Kidney (tissue), 14 donors: ENCODE measurements around the gene MRPL1. TPM values are rescaled to one million over a fixed set of nuclear protein-coding genes. Genes with fewer than 3 reads are reported as not detected.

ENCODE experiments used
- DNase-seq, 5 donors: peaks; one replicate each; pipeline ENCODE4 v3.0.0-alpha.2; 2013 to 2020
- FAIRE-seq: peaks from 2 replicates; lab custom pipeline; 2012; peaks lifted over from hg19 to GRCh38; lab: Jason Lieb, UNC
- H3K27ac ChIP-seq, 2 donors: one replicate each; pipeline ENCODE4 v1.7.0; 2013; ENCODE audit warnings: low read depth in 2 of 2, low read length in 2 of 2, inconsistent platforms in 1 of 2
- H3K27me3 ChIP-seq: one replicate; pipeline ENCODE4 v1.7.1; 2013; ENCODE audit warnings: low read length, inconsistent platforms; ENCODE audit not compliant: control insufficient read depth, insufficient read depth
- H3K36me3 ChIP-seq, 3 donors: one replicate each; pipeline versions ENCODE4 v1.7.0 to v1.7.1; 2013; ENCODE audit warnings: low read length in 3 of 3, control low read depth in 1 of 3, inconsistent platforms in 1 of 3; ENCODE audit not compliant: insufficient read depth in 3 of 3, control insufficient read depth in 2 of 3
- H3K4me1 ChIP-seq, 3 donors: one replicate each; pipeline versions ENCODE4 v1.7.0 to v1.7.1; 2013; ENCODE audit warnings: low read length in 3 of 3, inconsistent platforms in 1 of 3, low read depth in 1 of 3; ENCODE audit not compliant: control insufficient read depth in 2 of 3, insufficient read depth in 2 of 3
- H3K4me3 ChIP-seq, 3 donors: one replicate each; pipeline versions ENCODE4 v1.7.0 to v1.8.1; 2013; ENCODE audit warnings: low read length in 3 of 3, control low read depth in 1 of 3, inconsistent platforms in 1 of 3
- H3K9ac ChIP-seq, 3 donors: one replicate each; pipeline versions ENCODE4 v1.7.0 to v1.7.1; 2013; ENCODE audit warnings: low read length in 3 of 3, control low read depth in 1 of 3, inconsistent platforms in 1 of 3
- H3K9me3 ChIP-seq, 3 donors: one replicate each; pipeline versions ENCODE4 v1.7.0 to v1.7.1; 2013; ENCODE audit warnings: low read length in 3 of 3, control low read depth in 1 of 3, inconsistent platforms in 1 of 3; ENCODE audit not compliant: control insufficient read depth in 2 of 3, insufficient read depth in 1 of 3
- CTCF ChIP-seq: IDR thresholded peaks from 3 replicates; pipeline ENCODE4 v1.5.1; 2012; ENCODE audit warnings: mild to moderate bottlenecking, moderate library complexity, borderline replicate concordance; ENCODE audit not compliant: insufficient read depth; ENCODE audit errors: extremely low read depth
- intact Hi-C: fragments of 100-400 bp; cut with DNase I; formaldehyde crosslinking; loops from one replicate; pipeline ENCODE4 v1.11.1; 2022
- polyA plus RNA-seq: library from polyadenylated mRNA; stranded (reverse); fragments of 350-450 nt; fragmentation: Illumina TruSeq; extraction: RNeasy Lipid Tissue Mini Kit (QIAGEN cat#74804); gene quantifications from one replicate; pipeline ENCODE4 v1.2.3, GENCODE V29; 2014; ENCODE audit warnings: low read depth, low replicate concordance; ENCODE audit not compliant: insufficient read depth
- total RNA-seq: library from RNA; stranded (reverse); fragmentation: NEBNext Ultra II Directional; extraction: Animal tissue kit (Norgen Biotek cat#: 25700); gene quantifications from one replicate; pipeline ENCODE4 v1.2.1, GENCODE V29; 2021
- donor health status: control.
- donor health status: control.
- donor health status: control.
- donor health status: control.
- donor health status: control.
- donor health status: DM: yes; HTN: yes; CAD: no.
- donor health status: Normal renal cell carcinoma (clear cell type).

Gene MRPL1
- total and polyA plus RNA-seq, 2 donors from 2014 or later, result 29.8 to 61.0 TPM

GRCh38 chr4:77872723-77873445 is 10.3 kb downstream of the MRPL1 start:
- no peak for TF ChIP-seq CTCF
- Histone ChIP-seq H3K9me3 (no peaks in the 10 kb centered on the region), H3K4me1 (no peaks in the 10 kb centered on the region), H3K36me3 (peaks cover 0 to 4% (median 0%) of the 10 kb centered on the region in 3 donors), H3K9ac (no peak overlapping the region), H3K27ac (no peak overlapping the region), H3K4me3 (no peak overlapping the region), H3K27me3 (no peaks in the 10 kb centered on the region)
- FAIRE-seq (no peak), DNase-seq (no peak)
- intact Hi-C loops, result no loop called here

GRCh38 chr4:77877167-77877566 is 14.5 kb downstream of the MRPL1 start:
- Histone ChIP-seq H3K27me3 (no peaks in the 10 kb centered on the region), H3K36me3 (peaks cover 0 to 4% (median 0%) of the 10 kb centered on the region in 3 donors), H3K4me1 (peaks cover 0 to 2% (median 0%) of the 10 kb centered on the region in 3 donors), H3K9me3 (no peaks in the 10 kb centered on the region), H3K4me3 (no peak overlapping the region), H3K9ac (no peak overlapping the region), H3K27ac (no peak overlapping the region)
- TF ChIP-seq CTCF, result no peak
- intact Hi-C loops, result no loop called here
- no peak for FAIRE-seq
- DNase-seq, result no peak

GRCh38 chr4:77877771-77878565 is 15.3 kb downstream of the MRPL1 start:
- Histone ChIP-seq H3K9ac (no peak overlapping the region), H3K4me1 (peaks cover 0 to 2% (median 0%) of the 10 kb centered on the region in 3 donors), H3K36me3 (peaks cover 0 to 4% (median 0%) of the 10 kb centered on the region in 3 donors), H3K4me3 (peak overlapping the region in 2 of 3 donors; percentile 3 to 29), H3K27ac (peak overlapping the region; percentile 72 to 80), H3K9me3 (no peaks in the 10 kb centered on the region), H3K27me3 (no peaks in the 10 kb centered on the region)
- DNase-seq (peak in 3 of 5 donors; percentile 23 to 40 (median 31)), FAIRE-seq (no peak)
- TF ChIP-seq CTCF, result no peak
- intact Hi-C loops, result no loop called here
